ENCODE data around the gene TAF11L14.
"Not testable (repeated sequence)": the region's sequence is repeated elsewhere in the genome, so short reads cannot be mapped to it uniquely, and the experiment has no call there.

Gene TAF11L14

GRCh38 chr5:17634160-17634559 is at the start of gene TAF11L14:
TSS of gene TAF11L14 (plus strand) at chr5:17634460.
- no peak for DNase-seq

- not testable (repeated sequence) for DNase-seq
These were observed 48.6 kb upstream of the TAF11L14 start, which contains the start of gene TAF11L7 for GRCh38 chr5:17585658-17586057. TSS of gene TAF11L7 (minus strand) at chr5:17585758.

GRCh38 chr5:17590860-17591259 is 43.4 kb upstream of the TAF11L14 start, which contains the start of gene TAF11L8:
TSS of gene TAF11L8 (minus strand) at chr5:17590960.
- not testable (repeated sequence) for DNase-seq

GRCh38 chr5:17594255-17594654 is 40.0 kb upstream of the TAF11L14 start, which contains the start of gene TAF11L9:
TSS of gene TAF11L9 (minus strand) at chr5:17594394.
- DNase-seq = not testable (repeated sequence)

- not testable (repeated sequence) for DNase-seq
These were observed 36.5 kb upstream of the TAF11L14 start, which contains the start of gene TAF11L10 for GRCh38 chr5:17597728-17598127. TSS of gene TAF11L10 (minus strand) at chr5:17597828.

- not testable (repeated sequence) for DNase-seq
These were observed 30.4 kb upstream of the TAF11L14 start, which contains the start of gene TAF11L11 for GRCh38 chr5:17603880-17604279. TSS of gene TAF11L11 (plus strand) at chr5:17604183.

GRCh38 chr5:17604951-17605350 is 29.3 kb upstream of the TAF11L14 start:
- no peak for DNase-seq

- not testable (repeated sequence) for DNase-seq
These were observed 26.8 kb upstream of the TAF11L14 start for GRCh38 chr5:17607461-17607860.

GRCh38 chr5:17610092-17610491 is 24.2 kb upstream of the TAF11L14 start, which contains the start of gene TAF11L12:
TSS of gene TAF11L12 (plus strand) at chr5:17610392.
- not testable (repeated sequence) for DNase-seq

- DNase-seq = no peak
These were observed 19.2 kb upstream of the TAF11L14 start for GRCh38 chr5:17614872-17615605.

- DNase-seq = no peak
These were observed 14.9 kb upstream of the TAF11L14 start for GRCh38 chr5:17619354-17619753.

GRCh38 chr5:17620627-17621026 is 13.6 kb upstream of the TAF11L14 start:
- no peak for DNase-seq

GRCh38 chr5:17625686-17626085 is 8.6 kb upstream of the TAF11L14 start:
- no peak for DNase-seq

- DNase-seq = not testable (repeated sequence)
These were observed 2.5 kb upstream of the TAF11L14 start, which contains the start of gene TAF11L13 for GRCh38 chr5:17631788-17632187. TSS of gene TAF11L13 (plus strand) at chr5:17632088.

GRCh38 chr5:17649232-17649631 is 15.0 kb downstream of the TAF11L14 start:
- not testable (repeated sequence) for DNase-seq

- DNase-seq = not testable (repeated sequence)
These were observed 21.0 kb downstream of the TAF11L14 start for GRCh38 chr5:17655201-17655759.

- DNase-seq = no peak
These were observed 21.7 kb downstream of the TAF11L14 start for GRCh38 chr5:17655921-17656320.

- DNase-seq = no peak
These were observed 28.9 kb downstream of the TAF11L14 start for GRCh38 chr5:17663182-17663581.

GRCh38 chr5:17665836-17666235 is 31.6 kb downstream of the TAF11L14 start:
- DNase-seq = no peak

- no peak for DNase-seq
These were observed 32.5 kb downstream of the TAF11L14 start for GRCh38 chr5:17666726-17667235.

- no peak for DNase-seq
These were observed 36.1 kb downstream of the TAF11L14 start for GRCh38 chr5:17670353-17670752.

- no peak for DNase-seq
These were observed 44.6 kb downstream of the TAF11L14 start for GRCh38 chr5:17678751-17679324.

- DNase-seq = no peak
These were observed 45.4 kb downstream of the TAF11L14 start for GRCh38 chr5:17679597-17680203.
